ENCODE measurements around the gene VCL.

DNA sequence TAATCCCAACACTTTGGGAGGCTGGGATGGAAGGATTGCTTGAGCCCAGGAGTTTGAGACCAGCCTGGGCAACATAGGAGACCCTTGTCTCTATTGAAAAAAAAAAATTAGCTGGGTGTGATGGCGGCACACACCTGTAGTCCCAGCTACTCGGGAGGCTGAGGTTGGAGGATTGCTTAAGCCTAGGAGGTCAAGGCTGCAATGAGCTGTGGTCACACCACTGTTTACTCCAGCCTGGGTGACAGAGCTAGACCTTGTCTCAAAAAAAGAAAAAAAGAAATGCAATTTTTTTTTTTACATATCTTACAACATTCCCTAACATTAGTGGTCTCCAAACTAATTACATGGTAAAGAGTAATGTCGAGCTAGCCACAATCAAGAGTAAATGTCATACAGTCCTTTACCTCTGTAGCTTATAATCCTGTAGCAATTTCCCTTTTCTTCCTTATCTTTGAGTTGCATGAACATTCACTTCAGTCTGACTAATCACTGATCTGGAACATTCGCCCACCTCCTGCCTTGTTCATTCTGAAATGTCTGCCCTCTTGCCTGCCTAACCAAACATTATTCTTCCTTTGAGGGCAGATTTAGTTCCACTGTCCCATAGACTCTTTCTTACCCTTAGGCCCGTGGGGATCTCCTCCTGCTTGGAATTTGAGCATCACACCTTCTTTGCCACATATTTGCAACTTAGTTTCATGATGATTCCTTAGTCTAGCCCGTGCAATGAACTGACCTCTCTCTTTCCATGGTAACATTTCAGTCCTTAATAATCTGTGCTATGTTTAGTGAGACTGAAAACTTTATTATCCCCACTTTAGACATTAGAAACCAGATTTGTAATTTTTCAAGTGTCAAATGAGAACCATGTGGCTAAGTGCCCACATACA, 4.8 kb upstream of the VCL start:
- TF ChIP-seq, protein P1, sequence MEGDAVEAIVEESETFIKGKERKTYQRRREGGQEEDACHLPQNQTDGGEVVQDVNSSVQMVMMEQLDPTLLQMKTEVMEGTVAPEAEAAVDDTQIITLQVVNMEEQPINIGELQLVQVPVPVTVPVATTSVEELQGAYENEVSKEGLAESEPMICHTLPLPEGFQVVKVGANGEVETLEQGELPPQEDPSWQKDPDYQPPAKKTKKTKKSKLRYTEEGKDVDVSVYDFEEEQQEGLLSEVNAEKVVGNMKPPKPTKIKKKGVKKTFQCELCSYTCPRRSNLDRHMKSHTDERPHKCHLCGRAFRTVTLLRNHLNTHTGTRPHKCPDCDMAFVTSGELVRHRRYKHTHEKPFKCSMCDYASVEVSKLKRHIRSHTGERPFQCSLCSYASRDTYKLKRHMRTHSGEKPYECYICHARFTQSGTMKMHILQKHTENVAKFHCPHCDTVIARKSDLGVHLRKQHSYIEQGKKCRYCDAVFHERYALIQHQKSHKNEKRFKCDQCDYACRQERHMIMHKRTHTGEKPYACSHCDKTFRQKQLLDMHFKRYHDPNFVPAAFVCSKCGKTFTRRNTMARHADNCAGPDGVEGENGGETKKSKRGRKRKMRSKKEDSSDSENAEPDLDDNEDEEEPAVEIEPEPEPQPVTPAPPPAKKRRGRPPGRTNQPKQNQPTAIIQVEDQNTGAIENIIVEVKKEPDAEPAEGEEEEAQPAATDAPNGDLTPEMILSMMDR (IDR thresholded peaks at IDR 0.05) = no peak
- no peak for TF ChIP-seq POLR2A (IDR thresholded peaks at IDR 0.05)
